Stomach (tissue), 4 donors: Measurements from ENCODE around the gene FLAD1.

Experiments
- CTCF ChIP-seq, 7 experiments: fragments of 450-650 bp in 4 of 7; fragments of 200-600 bp in 3 of 7; sonication (generic) in 3 of 7; IDR thresholded peaks; one replicate each; pipeline ENCODE4 v1.5.1; 2016 to 2019; ENCODE audit warnings: antibody characterized with exemption in 7 of 7, control low read depth in 2 of 7, mild to moderate bottlenecking in 1 of 7
- EP300 ChIP-seq: sonication (generic); formaldehyde crosslinking; IDR thresholded peaks from one replicate; pipeline ENCODE4 v1.6.1; 2017; ENCODE audit warnings: antibody characterized with exemption
- POLR2A ChIP-seq, 4 donors: fragments of 450-650 bp; IDR thresholded peaks; one replicate each; pipeline ENCODE4 v1.6.1; 2016; ENCODE audit warnings: antibody characterized with exemption in 4 of 4, control low read depth in 2 of 4, mild to moderate bottlenecking in 1 of 4, moderate library complexity in 1 of 4
- POLR2AphosphoS5 ChIP-seq, 3 donors: sonication (generic); formaldehyde crosslinking; IDR thresholded peaks; one replicate each; pipeline ENCODE4 v1.6.1; 2016; ENCODE audit warnings: antibody characterized with exemption in 3 of 3

- TF ChIP-seq CTCF (IDR thresholded peaks at IDR 0.05) (no peak), POLR2AphosphoS5 (IDR thresholded peaks at IDR 0.05) (no peak), POLR2A (IDR thresholded peaks at IDR 0.05) (no peak), EP300 (no peak)
These were observed 45.2 kb upstream of the FLAD1 start for GRCh38 chr1:154937988-154938386.
